Measurements from ENCODE around the gene ACVR1C. TPM values are rescaled to one million over a fixed set of nuclear protein-coding genes. Genes with fewer than 3 reads are reported as not detected.

The ACVR1C gene
- total RNA-seq, 4 donors from 2014 or later = 0.08 to 1.2 (median 0.69) TPM

DNA sequence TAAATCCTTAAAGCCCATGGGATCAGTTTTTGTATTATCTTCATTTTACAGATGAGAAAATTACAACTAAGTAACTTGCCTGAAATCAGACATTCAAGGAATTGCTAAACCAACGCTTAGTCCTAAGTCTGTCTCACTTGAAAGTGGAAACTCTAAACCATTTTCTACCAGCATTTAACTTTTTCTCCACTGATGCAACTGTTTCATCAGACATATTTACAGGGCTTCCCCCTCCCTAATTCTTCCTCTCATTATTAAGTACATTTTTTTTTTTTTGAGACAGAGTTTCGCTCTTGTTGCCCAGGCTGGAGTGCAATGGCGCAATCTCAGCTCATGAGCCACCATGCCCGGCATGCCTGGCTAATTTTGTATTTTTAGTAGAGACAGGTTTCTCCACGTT, 88.6 kb downstream of the ACVR1C start:
- ATAC-seq = no peak

DNA sequence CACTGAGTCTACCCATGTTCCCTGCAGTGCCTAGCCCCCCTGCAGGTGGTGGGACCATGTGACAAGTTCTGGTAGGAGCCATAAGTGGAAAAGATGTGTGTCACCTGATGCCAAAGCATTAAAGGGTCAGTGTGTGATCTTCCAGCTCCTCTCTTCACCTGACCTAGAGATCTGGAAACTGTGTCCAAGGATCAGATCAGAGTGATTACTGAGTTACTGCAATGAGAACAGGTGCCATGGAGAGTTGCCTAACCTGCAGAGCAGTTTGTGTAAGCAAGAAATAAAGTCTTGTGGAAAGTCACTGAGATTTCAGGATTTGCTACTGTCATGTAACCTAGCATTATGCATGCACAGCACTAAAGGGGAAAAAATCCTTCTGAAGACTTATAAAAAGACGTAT, 90.6 kb downstream of the ACVR1C start:
- Histone ChIP-seq H3K36me3 (no peaks in the 10 kb centered on the region), H3K27me3 (no peaks in the 10 kb centered on the region), H3K4me1 (no peaks in the 10 kb centered on the region), H3K27ac (no peak overlapping the region), H3K9me3 (no peaks in the 10 kb centered on the region), H3K4me3 (no peak overlapping the region)
- ATAC-seq = no peak
- 81 to 83% methylated on average over 1 of the region's 1 CpG for WGBS, 2 donors (ENCODE audit: low coverage in 1 of 2)
- TF ChIP-seq EP300 (IDR thresholded peaks at IDR 0.05) (no peak), POLR2A (IDR thresholded peaks at IDR 0.05) (no peak), POLR2AphosphoS5 (IDR thresholded peaks at IDR 0.05) (no peak)
- TF ChIP-seq, protein P1, sequence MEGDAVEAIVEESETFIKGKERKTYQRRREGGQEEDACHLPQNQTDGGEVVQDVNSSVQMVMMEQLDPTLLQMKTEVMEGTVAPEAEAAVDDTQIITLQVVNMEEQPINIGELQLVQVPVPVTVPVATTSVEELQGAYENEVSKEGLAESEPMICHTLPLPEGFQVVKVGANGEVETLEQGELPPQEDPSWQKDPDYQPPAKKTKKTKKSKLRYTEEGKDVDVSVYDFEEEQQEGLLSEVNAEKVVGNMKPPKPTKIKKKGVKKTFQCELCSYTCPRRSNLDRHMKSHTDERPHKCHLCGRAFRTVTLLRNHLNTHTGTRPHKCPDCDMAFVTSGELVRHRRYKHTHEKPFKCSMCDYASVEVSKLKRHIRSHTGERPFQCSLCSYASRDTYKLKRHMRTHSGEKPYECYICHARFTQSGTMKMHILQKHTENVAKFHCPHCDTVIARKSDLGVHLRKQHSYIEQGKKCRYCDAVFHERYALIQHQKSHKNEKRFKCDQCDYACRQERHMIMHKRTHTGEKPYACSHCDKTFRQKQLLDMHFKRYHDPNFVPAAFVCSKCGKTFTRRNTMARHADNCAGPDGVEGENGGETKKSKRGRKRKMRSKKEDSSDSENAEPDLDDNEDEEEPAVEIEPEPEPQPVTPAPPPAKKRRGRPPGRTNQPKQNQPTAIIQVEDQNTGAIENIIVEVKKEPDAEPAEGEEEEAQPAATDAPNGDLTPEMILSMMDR (IDR thresholded peaks at IDR 0.05) = no peak

More for the DNA sequence above, 88.6 kb downstream of the ACVR1C start:
- Histone ChIP-seq H3K27me3 (no peaks in the 10 kb centered on the region), H3K36me3 (no peaks in the 10 kb centered on the region), H3K9me3 (no peaks in the 10 kb centered on the region), H3K4me3 (no peak overlapping the region), H3K27ac (no peak overlapping the region), H3K4me1 (no peaks in the 10 kb centered on the region)
- TF ChIP-seq POLR2A (IDR thresholded peaks at IDR 0.05) (no peak), POLR2AphosphoS5 (IDR thresholded peaks at IDR 0.05) (no peak), EP300 (IDR thresholded peaks at IDR 0.05) (no peak)
- TF ChIP-seq, protein P1 (IDR thresholded peaks at IDR 0.05) = no peak
- WGBS, 2 donors (ENCODE audit: low coverage in 1 of 2) = 86 to 92% methylated on average over 2 to 5 of the region's 5 CpGs

DNA sequence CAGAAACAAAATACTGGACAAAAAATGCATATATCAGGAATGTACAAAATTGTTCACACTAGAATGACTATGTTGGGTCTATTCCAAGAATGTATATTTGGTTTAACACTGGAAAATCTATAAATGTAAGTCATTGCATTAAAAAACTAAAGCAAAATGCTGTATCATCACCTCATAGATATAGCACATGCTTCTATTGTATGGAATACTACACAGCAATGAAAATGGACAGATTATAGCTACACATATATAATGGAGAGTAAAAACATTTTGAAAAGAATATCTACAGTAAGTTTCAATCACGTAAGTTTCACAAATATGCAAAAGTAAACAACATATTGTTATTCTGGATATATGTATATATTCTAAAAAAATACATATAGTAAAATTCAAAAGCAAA, 91.8 kb downstream of the ACVR1C start:
- H3K9me3 ChIP-seq = no peaks in the 10 kb centered on the region
- H3K4me1 ChIP-seq = no peaks in the 10 kb centered on the region
- 65 to 73% methylated on average over 1 of the region's 1 CpG for WGBS, 2 donors (ENCODE audit: low coverage in 1 of 2)
- no peak overlapping the region for H3K4me3 ChIP-seq
- TF ChIP-seq EP300 (IDR thresholded peaks at IDR 0.05) = no peak
- no peaks in the 10 kb centered on the region for H3K27me3 ChIP-seq
- H3K36me3 ChIP-seq = no peaks in the 10 kb centered on the region
- H3K27ac ChIP-seq = no peak overlapping the region
- ATAC-seq = no peak

DNA sequence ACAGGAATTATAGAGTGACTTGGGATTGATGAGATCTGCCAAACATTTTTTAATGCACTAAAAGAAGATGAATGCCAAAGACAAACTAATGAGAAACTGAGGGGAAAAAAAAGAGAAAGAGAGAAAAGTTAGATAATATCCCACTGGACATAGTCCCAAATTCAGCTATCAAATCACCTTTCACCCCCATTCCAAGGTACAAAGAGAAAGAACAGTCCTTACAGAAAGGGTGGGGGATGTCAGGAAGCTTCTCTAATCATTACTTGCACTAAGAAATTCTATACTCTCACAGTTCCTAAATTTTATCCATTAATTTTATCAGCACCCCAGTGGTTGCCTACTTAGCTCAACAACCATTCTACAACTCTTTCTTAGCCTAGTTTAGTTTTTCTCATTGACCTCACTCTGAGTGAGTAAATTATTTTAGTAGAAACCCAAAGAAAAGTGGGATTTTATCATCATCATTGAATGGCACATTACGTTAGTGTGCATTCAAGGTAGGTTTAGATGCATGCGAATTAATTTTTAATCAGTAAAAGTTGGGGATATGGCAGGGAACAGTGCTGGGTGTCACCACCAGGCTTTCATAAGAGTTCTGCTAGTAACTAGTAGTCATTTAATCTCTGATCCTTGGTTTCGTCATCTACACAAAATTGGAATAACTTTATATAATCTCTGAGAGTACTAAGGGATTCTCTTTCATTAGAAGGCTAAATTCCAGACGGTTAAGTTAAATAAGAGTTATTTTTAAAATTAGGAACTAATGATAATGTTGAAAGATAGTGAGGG, 99.5 kb downstream of the ACVR1C start:
- TF ChIP-seq, protein P1 (IDR thresholded peaks at IDR 0.05) = no peak
- TF ChIP-seq EP300 (IDR thresholded peaks at IDR 0.05) = no peak
- no peak for TF ChIP-seq POLR2A (IDR thresholded peaks at IDR 0.05)
- no peak for TF ChIP-seq POLR2AphosphoS5 (IDR thresholded peaks at IDR 0.05)
- no peak for ATAC-seq
- H3K27ac ChIP-seq = no peak overlapping the region
- no peak overlapping the region for H3K4me3 ChIP-seq
- no peaks in the 10 kb centered on the region for H3K27me3 ChIP-seq
- no peaks in the 10 kb centered on the region for H3K36me3 ChIP-seq
- WGBS, 2 donors (ENCODE audit: low coverage in 1 of 2) = 82 to 93% methylated on average over 4 of the region's 4 CpGs
- H3K9me3 ChIP-seq = no peaks in the 10 kb centered on the region
- H3K4me1 ChIP-seq = no peaks in the 10 kb centered on the region

DNA sequence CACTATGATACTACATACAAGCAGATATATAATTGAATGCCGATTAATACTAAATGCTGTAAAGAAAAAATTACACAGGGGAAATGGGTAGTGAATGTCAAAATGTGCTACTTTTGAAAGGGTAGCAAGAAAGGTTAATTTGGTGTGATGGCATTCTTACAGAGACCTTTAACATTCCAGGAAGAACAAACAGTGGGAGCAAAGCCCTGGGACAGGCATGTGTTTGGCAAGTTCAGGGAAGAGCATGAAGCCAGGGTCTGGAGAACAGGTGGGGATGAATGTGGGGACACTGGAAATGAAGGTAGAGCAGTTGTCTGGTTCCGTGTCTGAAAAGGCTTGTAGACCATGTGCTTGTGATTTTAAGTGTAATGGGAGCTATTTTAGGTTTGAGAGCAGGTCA, 102.6 kb downstream of the ACVR1C start:
- TF ChIP-seq, protein P1 (IDR thresholded peaks at IDR 0.05) = no peak
- TF ChIP-seq EP300 (IDR thresholded peaks at IDR 0.05) (no peak), POLR2A (IDR thresholded peaks at IDR 0.05) (no peak), POLR2AphosphoS5 (IDR thresholded peaks at IDR 0.05) (no peak)
- H3K27me3 ChIP-seq = no peaks in the 10 kb centered on the region
- no peaks in the 10 kb centered on the region for H3K9me3 ChIP-seq
- no peak overlapping the region for H3K27ac ChIP-seq
- H3K4me3 ChIP-seq = no peak overlapping the region
- H3K36me3 ChIP-seq = no peaks in the 10 kb centered on the region
- WGBS, 2 donors (ENCODE audit: low coverage in 1 of 2) = 86 to 100% methylated on average over 1 to 2 of the region's 2 CpGs
- no peaks in the 10 kb centered on the region for H3K4me1 ChIP-seq
- no peak for ATAC-seq
